Uterus (tissue), 2 donors: ENCODE data around the gene SESTD1.
"Not testable (repeated sequence)": the region's sequence is repeated elsewhere in the genome, so short reads cannot be mapped to it uniquely, and the experiment has no call there.

Experiments
- CTCF ChIP-seq, 4 experiments: fragments of 200-600 bp in 2 of 4; fragments of 450-650 bp in 2 of 4; sonication (generic) in 2 of 4; IDR thresholded peaks; one replicate each; pipeline ENCODE4 v1.5.1; 2016 to 2019; ENCODE audit warnings: antibody characterized with exemption in 4 of 4, mild to moderate bottlenecking in 2 of 4, moderate library complexity in 1 of 4
- POLR2A ChIP-seq, 2 donors: fragments of 450-650 bp; IDR thresholded peaks; one replicate each; pipeline ENCODE4 v1.6.1; 2016; ENCODE audit warnings: antibody characterized with exemption in 2 of 2, mild to moderate bottlenecking in 1 of 2, moderate library complexity in 1 of 2

GRCh38 chr2:179208277-179208676 lies 56.4 kb downstream of the SESTD1 start:
- TF ChIP-seq POLR2A, CTCF (IDR thresholded peaks at IDR 0.05): not testable (repeated sequence)
